Esophagus muscularis mucosa (tissue), 4 donors: ENCODE measurements around the gene RTP5. TPM values are rescaled to one million over a fixed set of nuclear protein-coding genes. Genes with fewer than 3 reads are reported as not detected.
A peak's percentile ranks its signal among the peaks of the same experiment; 100 is the strongest.

Experiments used
- DNase-seq: peaks from one replicate; pipeline ENCODE4 v3.0.0-alpha.2; 2017; ENCODE audit errors: extremely low spot score
- H3K27ac ChIP-seq, 4 donors: fragments of 200-600 bp; sonication (generic); replicated peaks in 1 of 4; 1 replicate in 3 of 4; 2 replicates in 1 of 4; pipeline ENCODE4 v1.5.1; 2016 to 2019; ENCODE audit warnings: mild to moderate bottlenecking in 1 of 4
- H3K27me3 ChIP-seq, 4 donors: fragments of 200-600 bp; sonication (generic); one replicate each; pipeline versions ENCODE4 v1.5.1 to v1.6.0; 2016 to 2019
- H3K36me3 ChIP-seq, 4 donors: fragments of 200-600 bp; sonication (generic); one replicate each; pipeline ENCODE4 v1.5.1; 2016 to 2019
- H3K4me1 ChIP-seq, 4 donors: fragments of 200-600 bp; sonication (generic); one replicate each; pipeline ENCODE4 v1.5.1; 2016 to 2019
- H3K4me3 ChIP-seq, 4 donors: fragments of 200-600 bp; sonication (generic); 1 replicate in 2 of 4; 2 replicates in 2 of 4; pipeline ENCODE4 v1.5.1; 2016 to 2019; ENCODE audit warnings: mild to moderate bottlenecking in 4 of 4, moderate library complexity in 1 of 4
- H3K9me3 ChIP-seq, 4 donors: fragments of 200-600 bp; sonication (generic); 1 replicate in 3 of 4; 2 replicates in 1 of 4; pipeline ENCODE4 v1.5.1; 2016 to 2019
- CTCF ChIP-seq, 3 experiments: fragments of 200-600 bp in 2 of 3; fragments of 450-650 bp in 1 of 3; sonication (generic) in 2 of 3; IDR thresholded peaks; one replicate each; pipeline ENCODE4 v1.5.1; 2017 to 2019; ENCODE audit warnings: antibody characterized with exemption in 3 of 3, mild to moderate bottlenecking in 2 of 3, moderate library complexity in 1 of 3
- EP300 ChIP-seq: sonication (generic); formaldehyde crosslinking; IDR thresholded peaks from one replicate; pipeline ENCODE4 v1.6.1; 2017; ENCODE audit warnings: antibody characterized with exemption
- POLR2A ChIP-seq: fragments of 450-650 bp; IDR thresholded peaks from one replicate; pipeline ENCODE4 v1.6.1; 2017; ENCODE audit warnings: antibody characterized with exemption, moderate library complexity, mild to moderate bottlenecking, low read depth
- POLR2AphosphoS5 ChIP-seq, 2 donors: sonication (generic); formaldehyde crosslinking; IDR thresholded peaks; one replicate each; pipeline ENCODE4 v1.6.1; 2017; ENCODE audit warnings: antibody characterized with exemption in 2 of 2
- WGBS: methylation state at CpG from one replicate; pipeline ENCODE4 v1.1.5; 2018; 5-methylcytosine and 5-hydroxymethylcytosine counted together
- intact Hi-C: fragments of 100-400 bp; cut with DNase I; formaldehyde crosslinking; loops from one replicate; pipeline ENCODE4 v1.15.1; 2023
- total RNA-seq, 4 donors: library from RNA; depleted of rRNA; stranded (reverse); fragments of >200 nt; gene quantifications; one replicate each; pipeline versions ENCODE4 v1.1.0 to v1.2.1, GENCODE V29; 2016

RTP5 gene
- total RNA-seq, 4 donors from 2014 or later: 0.17 TPM; not detected in 3

GRCh38 chr2:241879326-241879725, 9.8 kb downstream of the RTP5 start:
- WGBS: 93% methylated on average over 6 of the region's 9 CpGs
- Histone ChIP-seq H3K4me1 (peaks cover 17 to 37% (median 31%) of the 10 kb centered on the region in 4 donors), H3K36me3 (no peaks in the 10 kb centered on the region), H3K4me3 (no peak overlapping the region), H3K9me3 (no peaks in the 10 kb centered on the region), H3K27ac (no peak overlapping the region), H3K27me3 (peaks cover 0 to 8% (median 0%) of the 10 kb centered on the region in 4 donors)
- intact Hi-C loops: loop anchor here (5.0 kb wide), 1 partner anchor 1027 kb away; no protein-coding TSS in a partner anchor
- DNase-seq: no peak
- TF ChIP-seq POLR2A (no peak), CTCF (IDR thresholded peaks at IDR 0.05) (no peak), EP300 (no peak), POLR2AphosphoS5 (IDR thresholded peaks at IDR 0.05) (no peak)

- peaks cover 17 to 37% (median 31%) of the 10 kb centered on the region in 4 donors for H3K4me1 ChIP-seq
- peaks cover 0 to 2% (median 0%) of the 10 kb centered on the region in 4 donors for H3K36me3 ChIP-seq
- no peaks in the 10 kb centered on the region for H3K27me3 ChIP-seq
- H3K9me3 ChIP-seq: no peaks in the 10 kb centered on the region
- H3K27ac ChIP-seq: peak overlapping the region; percentile 64 to 85 (median 72)
- H3K4me3 ChIP-seq: peak overlapping the region; percentile 58 to 77 (median 66)
- DNase-seq: no peak
- TF ChIP-seq CTCF (IDR thresholded peaks at IDR 0.05) (no peak), POLR2AphosphoS5 (IDR thresholded peaks at IDR 0.05) (no peak), EP300 (no peak), POLR2A (no peak)
- intact Hi-C loops: loop anchor here (10.0 kb wide), 1 partner anchor 146 kb away; the partner anchor contains the start of gene D2HGDH
- 81% methylated on average over 15 of the region's 16 CpGs for WGBS
Measured at GRCh38 chr2:241880311-241881073, 11.0 kb downstream of the RTP5 start.

- Histone ChIP-seq H3K4me3 (peak overlapping the region; percentile 58 to 77 (median 66)), H3K27me3 (no peaks in the 10 kb centered on the region), H3K36me3 (peaks cover 0 to 5% (median 2%) of the 10 kb centered on the region in 4 donors), H3K4me1 (peaks cover 17 to 37% (median 31%) of the 10 kb centered on the region in 4 donors), H3K27ac (peak overlapping the region; percentile 54 to 85 (median 70)), H3K9me3 (peaks cover 0 to 5% (median 0%) of the 10 kb centered on the region in 4 donors)
- DNase-seq: no peak
- intact Hi-C loops: loop anchor here (10.0 kb wide), 1 partner anchor 147 kb away; the partner anchor contains the start of gene D2HGDH
- WGBS: 6% methylated on average over 11 of the region's 23 CpGs
- TF ChIP-seq POLR2AphosphoS5 (IDR thresholded peaks at IDR 0.05) (peak in 1 of 2 donors; percentile 28), CTCF (IDR thresholded peaks at IDR 0.05) (no peak)
Measured at GRCh38 chr2:241882091-241882625, 12.6 kb downstream of the RTP5 start.

GRCh38 chr2:241884951-241885290, 15.4 kb downstream of the RTP5 start:
- WGBS: 99% methylated on average over 8 of the region's 8 CpGs
- Histone ChIP-seq H3K4me1 (peaks cover 14 to 30% (median 27%) of the 10 kb centered on the region in 4 donors), H3K36me3 (peaks cover 0 to 5% (median 2%) of the 10 kb centered on the region in 4 donors), H3K4me3 (no peak overlapping the region), H3K27me3 (no peaks in the 10 kb centered on the region), H3K9me3 (peaks cover 0 to 7% (median 0%) of the 10 kb centered on the region in 4 donors), H3K27ac (no peak overlapping the region)
- DNase-seq: no peak
- intact Hi-C loops: loop anchor here (10.0 kb wide), 1 partner anchor 150 kb away; the partner anchor contains the start of gene D2HGDH
- TF ChIP-seq POLR2AphosphoS5 (IDR thresholded peaks at IDR 0.05) (no peak), POLR2A (no peak), CTCF (IDR thresholded peaks at IDR 0.05) (no peak), EP300 (no peak)
